Measurements from ENCODE around the gene INTS13.
"Not testable (repeated sequence)": the region's sequence is repeated elsewhere in the genome, so short reads cannot be mapped to it uniquely, and the experiment has no call there.

The INTS13 gene

GRCh38 chr12:26937863-26938700 lies at the start of gene INTS13, which contains the start of gene FGFR1OP2:
TSS of gene INTS13 (minus strand) at chr12:26937981. CDS start at chr12:26936803, 1,178 bp downstream.
TSS of gene FGFR1OP2 (plus strand) at chr12:26938470. CDS start at chr12:26954159, 15,689 bp downstream.
- peak; percentile 98 for DNase-seq

GRCh38 chr12:26982866-26983265 lies 45.1 kb upstream of the INTS13 start:
- no peak for DNase-seq

GRCh38 chr12:26979733-26980132 lies 42.0 kb upstream of the INTS13 start:
- no peak for DNase-seq

GRCh38 chr12:26978801-26979200 lies 41.0 kb upstream of the INTS13 start:
- DNase-seq, result no peak

- no peak for DNase-seq
These were observed 38.9 kb upstream of the INTS13 start for GRCh38 chr12:26976687-26977086.

GRCh38 chr12:26971963-26972362 lies 34.2 kb upstream of the INTS13 start:
- DNase-seq, result no peak

GRCh38 chr12:26970136-26970535 lies 32.4 kb upstream of the INTS13 start:
- DNase-seq, result no peak

- no peak for DNase-seq
These were observed 29.1 kb upstream of the INTS13 start for GRCh38 chr12:26966842-26967241.

- DNase-seq, result no peak
These were observed 25.6 kb upstream of the INTS13 start for GRCh38 chr12:26963413-26963812.

GRCh38 chr12:26961803-26962202 lies 24.0 kb upstream of the INTS13 start:
- DNase-seq, result no peak

GRCh38 chr12:26961391-26961790 lies 23.6 kb upstream of the INTS13 start:
- not testable (repeated sequence) for DNase-seq

- no peak for DNase-seq
These were observed 16.2 kb upstream of the INTS13 start for GRCh38 chr12:26954027-26954426.

GRCh38 chr12:26953447-26953846 lies 15.7 kb upstream of the INTS13 start:
- no peak for DNase-seq

GRCh38 chr12:26948309-26948708 lies 10.5 kb upstream of the INTS13 start:
- DNase-seq, result no peak

- DNase-seq, result no peak
These were observed 3.4 kb upstream of the INTS13 start for GRCh38 chr12:26941215-26941594.

- no peak for DNase-seq
These were observed 2.9 kb upstream of the INTS13 start for GRCh38 chr12:26940516-26941214.

GRCh38 chr12:26939953-26940352 lies 2.2 kb upstream of the INTS13 start:
- no peak for DNase-seq

GRCh38 chr12:26939192-26939832 lies 1.5 kb upstream of the INTS13 start:
- no peak for DNase-seq

GRCh38 chr12:26938701-26939062 lies 901 bp upstream of the INTS13 start:
- peak; percentile 35 for DNase-seq

GRCh38 chr12:26937443-26937862 lies 328 bp downstream of the INTS13 start:
- no peak for DNase-seq

GRCh38 chr12:26936559-26937442 lies 980 bp downstream of the INTS13 start:
- DNase-seq, result no peak

- DNase-seq, result no peak
These were observed 2.0 kb downstream of the INTS13 start for GRCh38 chr12:26935636-26936378.

Measured in NCI-H1694 treated with DMSO at 0.1 percent for 48 hours (cell line).